ENCODE measurements around the gene FAHD2A.
"Not testable (repeated sequence)": the region's sequence is repeated elsewhere in the genome, so short reads cannot be mapped to it uniquely, and the experiment has no call there.

The FAHD2A gene

GRCh38 chr2:95435162-95435871 lies 32.8 kb downstream of the FAHD2A start:
- DNase-seq (ENCODE audit: low read depth, low spot score), result not testable (repeated sequence)

- not testable (repeated sequence) for DNase-seq (ENCODE audit: low read depth, low spot score)
Measured at GRCh38 chr2:95435872-95436209, 33.3 kb downstream of the FAHD2A start.

GRCh38 chr2:95442474-95443099 lies 40.1 kb downstream of the FAHD2A start:
- DNase-seq (ENCODE audit: low read depth, low spot score), result not testable (repeated sequence)

GRCh38 chr2:95445317-95445716 lies 42.8 kb downstream of the FAHD2A start:
- DNase-seq (ENCODE audit: low read depth, low spot score), result not testable (repeated sequence)

GRCh38 chr2:95463292-95463691 lies 60.8 kb downstream of the FAHD2A start:
- DNase-seq (ENCODE audit: low read depth, low spot score), result not testable (repeated sequence)

Measured in astrocyte of the hippocampus (primary cell).